Uterus (tissue), 2 donors: ENCODE measurements around the gene AQP11.

Experiments
- POLR2A ChIP-seq, 2 donors: fragments of 450-650 bp; IDR thresholded peaks; one replicate each; pipeline ENCODE4 v1.6.1; 2016; ENCODE audit warnings: antibody characterized with exemption in 2 of 2, mild to moderate bottlenecking in 1 of 2, moderate library complexity in 1 of 2
- TF ChIP-seq, protein P1 (sequence below), 4 experiments: fragments of 200-600 bp in 2 of 4; fragments of 450-650 bp in 2 of 4; sonication (generic) in 2 of 4; IDR thresholded peaks; one replicate each; pipeline ENCODE4 v1.5.1; 2016 to 2019; ENCODE audit warnings: antibody characterized with exemption in 4 of 4, mild to moderate bottlenecking in 2 of 4, moderate library complexity in 1 of 4

DNA sequence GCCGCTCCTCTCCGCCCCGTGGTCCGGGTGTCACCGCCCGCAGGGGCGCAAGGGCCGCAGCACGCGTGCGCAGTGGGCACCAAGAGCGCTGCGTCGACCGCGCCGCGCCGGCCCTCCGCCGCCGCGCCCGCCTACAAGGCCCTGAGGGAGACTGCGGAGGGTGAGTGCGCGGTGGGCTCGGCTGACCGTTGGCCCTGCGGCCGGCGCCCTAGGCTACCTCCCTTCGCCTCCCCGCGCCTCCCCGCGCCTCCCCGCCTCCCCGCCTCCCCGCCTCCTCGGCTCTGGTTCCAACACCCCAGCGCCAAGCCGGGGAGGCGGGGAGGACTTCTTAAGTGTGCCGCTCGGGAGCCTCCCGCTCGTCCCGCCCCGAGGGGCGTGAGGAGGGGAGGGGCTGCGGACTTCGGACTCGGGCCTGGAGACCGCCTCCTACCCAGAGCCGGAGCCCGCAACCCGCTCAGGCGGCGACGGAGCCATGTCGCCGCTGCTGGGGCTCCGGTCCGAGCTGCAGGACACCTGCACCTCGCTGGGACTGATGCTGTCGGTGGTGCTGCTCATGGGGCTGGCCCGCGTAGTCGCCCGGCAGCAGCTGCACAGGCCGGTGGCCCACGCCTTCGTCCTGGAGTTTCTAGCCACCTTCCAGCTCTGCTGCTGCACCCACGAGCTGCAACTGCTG is at the start of gene AQP11:
- TF ChIP-seq, protein P1, sequence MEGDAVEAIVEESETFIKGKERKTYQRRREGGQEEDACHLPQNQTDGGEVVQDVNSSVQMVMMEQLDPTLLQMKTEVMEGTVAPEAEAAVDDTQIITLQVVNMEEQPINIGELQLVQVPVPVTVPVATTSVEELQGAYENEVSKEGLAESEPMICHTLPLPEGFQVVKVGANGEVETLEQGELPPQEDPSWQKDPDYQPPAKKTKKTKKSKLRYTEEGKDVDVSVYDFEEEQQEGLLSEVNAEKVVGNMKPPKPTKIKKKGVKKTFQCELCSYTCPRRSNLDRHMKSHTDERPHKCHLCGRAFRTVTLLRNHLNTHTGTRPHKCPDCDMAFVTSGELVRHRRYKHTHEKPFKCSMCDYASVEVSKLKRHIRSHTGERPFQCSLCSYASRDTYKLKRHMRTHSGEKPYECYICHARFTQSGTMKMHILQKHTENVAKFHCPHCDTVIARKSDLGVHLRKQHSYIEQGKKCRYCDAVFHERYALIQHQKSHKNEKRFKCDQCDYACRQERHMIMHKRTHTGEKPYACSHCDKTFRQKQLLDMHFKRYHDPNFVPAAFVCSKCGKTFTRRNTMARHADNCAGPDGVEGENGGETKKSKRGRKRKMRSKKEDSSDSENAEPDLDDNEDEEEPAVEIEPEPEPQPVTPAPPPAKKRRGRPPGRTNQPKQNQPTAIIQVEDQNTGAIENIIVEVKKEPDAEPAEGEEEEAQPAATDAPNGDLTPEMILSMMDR (IDR thresholded peaks at IDR 0.05): peak in 1 of 4 experiments; percentile 21
- peak; percentile 28 to 45 for TF ChIP-seq POLR2A (IDR thresholded peaks at IDR 0.05)
